GM06990 (cell line): Measurements from ENCODE around the gene SPNS2.

Experiments
- DNase-seq: peaks from one replicate; pipeline ENCODE4 v3.0.0-alpha.2; 2011; ENCODE audit not compliant: insufficient read length; ENCODE audit errors: extremely low read depth
- H3K27me3 ChIP-seq: replicated peaks from 2 replicates; pipeline ENCODE4 v1.6.0; 2011; ENCODE audit warnings: low read length; ENCODE audit not compliant: control insufficient read depth, insufficient read depth
- H3K36me3 ChIP-seq: 2 replicates; pipeline ENCODE4 v1.5.1; 2011; ENCODE audit warnings: low read length; ENCODE audit not compliant: control insufficient read depth, insufficient read depth
- H3K4me3 ChIP-seq: replicated peaks from 2 replicates; pipeline ENCODE4 v1.5.1; 2011; ENCODE audit warnings: low read depth, mild to moderate bottlenecking, control low read depth, low read length
- TF ChIP-seq, protein P1 (sequence below): IDR thresholded peaks from 2 replicates; pipeline ENCODE4 v1.5.1; 2011; ENCODE audit warnings: low read length, control low read depth, mild to moderate bottlenecking, inconsistent platforms; ENCODE audit not compliant: insufficient read depth, poor library complexity, severe bottlenecking

The SPNS2 gene

DNA sequence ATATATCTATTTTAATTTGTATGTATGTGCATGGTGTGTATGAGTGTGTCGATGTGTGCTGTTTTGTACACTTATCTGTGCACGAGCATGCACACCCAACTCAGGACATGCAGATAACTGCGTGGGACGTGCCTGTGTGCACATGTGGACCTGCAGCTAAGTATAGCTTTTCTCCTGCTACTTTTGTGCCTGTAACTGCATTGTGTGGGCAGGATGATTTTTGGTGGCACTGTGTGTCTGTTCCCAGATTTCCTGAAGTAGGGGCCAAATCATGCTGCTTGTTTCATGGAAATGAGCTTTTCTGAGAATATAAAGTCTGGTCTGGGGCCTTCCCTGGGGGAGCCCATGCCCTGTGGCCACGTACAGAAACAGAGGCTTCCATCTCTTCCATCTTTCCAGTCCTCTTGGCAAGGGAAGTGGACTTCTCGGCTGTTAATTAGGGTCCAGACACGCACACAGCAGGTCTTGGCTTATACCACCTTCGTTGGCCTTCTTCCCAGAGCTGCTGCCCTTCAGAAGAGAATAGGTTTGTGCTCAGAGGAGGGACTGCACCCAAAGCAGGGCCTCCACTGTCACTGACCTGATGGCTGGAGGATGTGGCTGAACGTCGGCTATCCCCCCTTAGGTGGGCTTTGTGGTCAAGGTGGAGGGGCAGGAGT, 34.7 kb upstream of the SPNS2 start:
- Histone ChIP-seq H3K27me3 (no peaks in the 10 kb centered on the region), H3K4me3 (no peak overlapping the region), H3K36me3 (no peaks in the 10 kb centered on the region)
- DNase-seq = no peak
- TF ChIP-seq, protein P1, sequence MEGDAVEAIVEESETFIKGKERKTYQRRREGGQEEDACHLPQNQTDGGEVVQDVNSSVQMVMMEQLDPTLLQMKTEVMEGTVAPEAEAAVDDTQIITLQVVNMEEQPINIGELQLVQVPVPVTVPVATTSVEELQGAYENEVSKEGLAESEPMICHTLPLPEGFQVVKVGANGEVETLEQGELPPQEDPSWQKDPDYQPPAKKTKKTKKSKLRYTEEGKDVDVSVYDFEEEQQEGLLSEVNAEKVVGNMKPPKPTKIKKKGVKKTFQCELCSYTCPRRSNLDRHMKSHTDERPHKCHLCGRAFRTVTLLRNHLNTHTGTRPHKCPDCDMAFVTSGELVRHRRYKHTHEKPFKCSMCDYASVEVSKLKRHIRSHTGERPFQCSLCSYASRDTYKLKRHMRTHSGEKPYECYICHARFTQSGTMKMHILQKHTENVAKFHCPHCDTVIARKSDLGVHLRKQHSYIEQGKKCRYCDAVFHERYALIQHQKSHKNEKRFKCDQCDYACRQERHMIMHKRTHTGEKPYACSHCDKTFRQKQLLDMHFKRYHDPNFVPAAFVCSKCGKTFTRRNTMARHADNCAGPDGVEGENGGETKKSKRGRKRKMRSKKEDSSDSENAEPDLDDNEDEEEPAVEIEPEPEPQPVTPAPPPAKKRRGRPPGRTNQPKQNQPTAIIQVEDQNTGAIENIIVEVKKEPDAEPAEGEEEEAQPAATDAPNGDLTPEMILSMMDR = no peak

DNA sequence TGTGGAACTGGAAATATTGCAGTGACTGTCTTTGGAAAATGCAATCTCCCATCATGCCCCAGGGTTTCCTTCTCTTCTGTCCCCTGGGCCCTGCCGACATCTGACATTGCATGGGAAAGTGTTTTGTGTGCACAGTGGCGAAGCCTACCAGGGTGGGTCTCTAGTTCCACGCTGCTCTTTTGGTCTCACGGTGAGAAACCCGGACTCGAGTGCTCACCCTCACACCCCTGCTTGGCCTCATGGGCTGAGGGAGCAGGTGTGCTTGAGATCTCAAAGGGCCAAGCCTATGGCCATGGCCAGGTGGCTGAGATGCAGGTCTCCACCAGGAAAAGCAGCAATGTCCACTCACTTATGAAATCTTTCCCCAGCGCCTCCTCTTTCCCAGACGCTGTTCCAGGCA, 32.9 kb upstream of the SPNS2 start:
- no peak overlapping the region for H3K4me3 ChIP-seq
- H3K36me3 ChIP-seq = no peaks in the 10 kb centered on the region
- no peaks in the 10 kb centered on the region for H3K27me3 ChIP-seq
- no peak for DNase-seq
- TF ChIP-seq, protein P1 = no peak

DNA sequence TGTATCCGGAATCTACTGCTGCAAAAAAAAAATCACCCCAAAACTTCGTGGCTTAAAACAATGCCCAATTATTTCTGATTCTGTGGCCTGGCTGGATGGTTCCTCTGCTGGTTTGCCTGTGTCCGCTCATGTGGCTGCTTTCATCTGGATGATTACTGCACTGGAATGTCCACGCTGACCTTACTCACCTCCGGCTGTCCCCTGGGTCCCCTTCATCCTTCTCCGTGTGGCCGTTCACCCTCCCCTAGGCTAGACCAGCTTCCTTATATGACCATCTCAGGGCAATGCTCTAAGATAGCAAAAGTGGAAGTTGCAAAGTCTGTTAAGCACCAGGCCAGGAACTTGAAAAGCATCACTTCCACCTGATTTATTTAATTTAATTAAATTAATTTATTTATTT, 31.4 kb upstream of the SPNS2 start:
- H3K4me3 ChIP-seq = no peak overlapping the region
- no peaks in the 10 kb centered on the region for H3K27me3 ChIP-seq
- TF ChIP-seq, protein P1 = no peak
- no peaks in the 10 kb centered on the region for H3K36me3 ChIP-seq
- no peak for DNase-seq

DNA sequence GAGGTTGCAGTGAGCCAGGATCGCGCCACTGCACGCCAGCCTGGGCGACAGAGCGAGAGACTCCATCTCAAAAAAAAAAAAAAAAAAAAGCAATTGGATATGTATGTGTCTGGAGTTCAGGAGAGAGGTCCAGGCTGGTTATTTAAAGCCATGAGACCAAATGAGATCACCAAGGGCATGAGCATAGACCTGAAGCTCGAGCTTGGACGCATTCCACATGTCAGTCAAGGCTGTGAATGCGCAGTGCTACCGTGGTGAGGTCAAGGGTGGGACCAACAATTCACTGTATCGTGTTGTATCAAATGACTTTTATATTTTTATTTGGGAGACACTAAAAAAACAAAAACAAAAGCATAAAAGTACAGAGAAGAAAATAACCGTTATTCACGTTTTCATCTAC, 29.1 kb upstream of the SPNS2 start:
- TF ChIP-seq, protein P1 = no peak
- no peak for DNase-seq
- Histone ChIP-seq H3K4me3 (no peak overlapping the region), H3K27me3 (no peaks in the 10 kb centered on the region), H3K36me3 (no peaks in the 10 kb centered on the region)

DNA sequence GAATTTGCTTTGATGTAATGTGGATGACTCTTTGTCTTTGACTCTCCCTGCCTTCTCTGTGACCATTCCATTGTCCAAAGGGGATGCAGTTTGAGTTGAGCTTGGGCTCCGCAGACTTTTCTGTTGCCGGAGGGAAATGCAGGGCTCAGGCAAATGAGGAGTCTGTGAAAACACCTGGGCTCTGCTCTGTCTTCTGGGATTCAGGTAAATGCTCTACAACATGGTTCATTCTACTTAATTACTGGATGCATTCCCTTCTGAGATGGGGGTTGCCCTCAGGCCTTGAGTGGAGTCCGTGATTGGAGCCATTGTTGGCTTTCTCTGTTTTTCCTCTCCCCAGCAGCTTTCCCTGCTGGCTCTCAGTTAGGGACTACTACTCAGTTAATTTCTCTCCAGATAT, 26.4 kb upstream of the SPNS2 start:
- DNase-seq = no peak
- no peak overlapping the region for H3K4me3 ChIP-seq
- no peaks in the 10 kb centered on the region for H3K36me3 ChIP-seq
- TF ChIP-seq, protein P1 = no peak
- no peaks in the 10 kb centered on the region for H3K27me3 ChIP-seq

DNA sequence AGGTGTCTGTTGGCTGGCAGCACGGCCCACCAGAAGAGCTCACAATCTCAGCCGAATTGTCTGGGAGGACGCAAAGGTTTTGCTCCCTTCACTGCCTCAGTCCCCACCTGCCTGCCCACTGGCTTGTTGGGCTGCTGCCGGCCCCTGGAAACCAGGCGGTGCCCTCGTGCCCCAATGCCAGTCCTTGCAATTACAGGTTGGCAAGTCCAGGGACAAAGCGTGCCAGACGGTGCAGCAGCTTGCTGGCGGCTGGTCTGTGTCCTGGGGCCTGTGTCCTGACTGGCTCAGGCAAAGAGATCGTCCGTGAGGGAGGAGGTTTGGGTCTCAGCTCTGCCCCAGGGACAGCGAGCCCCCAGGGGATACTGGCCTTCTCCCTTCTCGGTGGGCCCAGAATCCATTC, 24.6 kb upstream of the SPNS2 start:
- no peak overlapping the region for H3K4me3 ChIP-seq
- H3K36me3 ChIP-seq = no peaks in the 10 kb centered on the region
- H3K27me3 ChIP-seq = no peaks in the 10 kb centered on the region
- TF ChIP-seq, protein P1 = no peak
- DNase-seq = no peak
